Osteoblast (primary cell): ENCODE data around the gene RHAG. TPM values are rescaled to one million over a fixed set of nuclear protein-coding genes. Genes with fewer than 3 reads are reported as not detected.

ENCODE experiments used
- DNase-seq: peaks from one replicate; pipeline ENCODE4 v3.0.0; 2011; ENCODE audit warnings: low spot score, mixed read lengths; ENCODE audit not compliant: insufficient read length; ENCODE audit errors: missing footprints
- H2AFZ ChIP-seq: 2 replicates; pipeline ENCODE4 v1.6.0; 2011; ENCODE audit warnings: mild to moderate bottlenecking, low read length
- H3K27ac ChIP-seq: 2 replicates; pipeline ENCODE4 v1.5.1; 2011; ENCODE audit warnings: mild to moderate bottlenecking, low read depth, low read length, moderate library complexity
- H3K27me3 ChIP-seq: 2 replicates; pipeline ENCODE4 v1.6.0; 2012; ENCODE audit warnings: mild to moderate bottlenecking, control low read depth, inconsistent platforms, low read length, moderate library complexity; ENCODE audit not compliant: insufficient read depth
- H3K36me3 ChIP-seq: 2 replicates; pipeline ENCODE4 v1.5.1; 2011; ENCODE audit warnings: mild to moderate bottlenecking, low read length, control low read depth, moderate library complexity; ENCODE audit not compliant: insufficient read depth
- H3K4me1 ChIP-seq: 2 replicates; pipeline ENCODE4 v1.5.1; 2011; ENCODE audit warnings: mild to moderate bottlenecking, low read length, control low read depth, moderate library complexity; ENCODE audit not compliant: insufficient read depth
- H3K4me2 ChIP-seq: 2 replicates; pipeline ENCODE4 v1.6.0; 2011; ENCODE audit warnings: mild to moderate bottlenecking, low read length; ENCODE audit not compliant: insufficient read depth
- H3K4me3 ChIP-seq: fragments of 200-600 bp; sonication (generic); 3 replicates; pipeline ENCODE4 v1.5.1; 2012; ENCODE audit warnings: mild to moderate bottlenecking, low read length, inconsistent platforms; ENCODE audit not compliant: insufficient read depth
- H3K79me2 ChIP-seq: 2 replicates; pipeline ENCODE4 v1.6.0; 2012; ENCODE audit warnings: mild to moderate bottlenecking, low read length, control low read depth, inconsistent platforms; ENCODE audit not compliant: insufficient read depth
- H3K9me3 ChIP-seq: 2 replicates; pipeline ENCODE4 v1.5.1; 2011; ENCODE audit warnings: low read depth, low read length, control low read depth
- H4K20me1 ChIP-seq: 2 replicates; pipeline ENCODE4 v1.6.0; 2012; ENCODE audit warnings: mild to moderate bottlenecking, low read length, control low read depth; ENCODE audit not compliant: insufficient read depth
- CTCF ChIP-seq: IDR thresholded peaks from 2 replicates; pipeline ENCODE4 v1.5.1; 2011; ENCODE audit warnings: mild to moderate bottlenecking, low read depth, low read length, moderate library complexity; ENCODE audit errors: extremely low read depth
- total RNA-seq: library from RNA; depleted of rRNA; stranded (reverse); fragments of >200 nt; gene quantifications from 2 replicates; pipeline ENCODE4 v1.2.3, GENCODE V29; 2012

Gene RHAG
- total RNA-seq, 1 donor = not detected

GRCh38 chr6:49557177-49557576, 79.5 kb downstream of the RHAG start:
- H3K9me3 ChIP-seq = no peaks in the 10 kb centered on the region
- no peak overlapping the region for H3K27ac ChIP-seq
- H3K4me3 ChIP-seq = no peak overlapping the region
- H3K4me1 ChIP-seq = no peaks in the 10 kb centered on the region
- H3K4me2 ChIP-seq = no peak overlapping the region
- peaks cover 7% of the 10 kb centered on the region for H3K27me3 ChIP-seq
- TF ChIP-seq CTCF = no peak
- no peaks in the 10 kb centered on the region for H3K79me2 ChIP-seq
- no peak for DNase-seq
- H4K20me1 ChIP-seq = no peaks in the 10 kb centered on the region
- H3K36me3 ChIP-seq = no peaks in the 10 kb centered on the region
- no peak overlapping the region for H2AFZ ChIP-seq

- Histone ChIP-seq H3K9me3 (no peaks in the 10 kb centered on the region), H2AFZ (no peak overlapping the region), H4K20me1 (no peaks in the 10 kb centered on the region), H3K4me2 (no peak overlapping the region), H3K4me1 (peaks cover under 1% of the 10 kb centered on the region), H3K27ac (no peak overlapping the region), H3K79me2 (no peaks in the 10 kb centered on the region), H3K36me3 (no peaks in the 10 kb centered on the region), H3K27me3 (peaks cover 15% of the 10 kb centered on the region), H3K4me3 (no peak overlapping the region)
- no peak for TF ChIP-seq CTCF
- DNase-seq = peak; percentile 46
Measured at GRCh38 chr6:49556429-49556837, 80.2 kb downstream of the RHAG start.

- Histone ChIP-seq H4K20me1 (no peaks in the 10 kb centered on the region), H3K4me2 (no peak overlapping the region), H3K4me1 (peaks cover 4% of the 10 kb centered on the region), H3K36me3 (no peaks in the 10 kb centered on the region), H3K79me2 (no peaks in the 10 kb centered on the region), H3K27ac (no peak overlapping the region), H2AFZ (no peak overlapping the region), H3K9me3 (no peaks in the 10 kb centered on the region), H3K27me3 (peaks cover 20% of the 10 kb centered on the region), H3K4me3 (no peak overlapping the region)
- TF ChIP-seq CTCF = no peak
- DNase-seq = no peak
Measured at GRCh38 chr6:49555951-49556350, 80.7 kb downstream of the RHAG start.

Other genes with a start within 250 kb of the RHAG start
- 16.2 and 16.6 TPM in 2 replicates for gene MMUT, start 173.6 kb downstream of the RHAG start, total RNA-seq
- gene CENPQ, start 173.5 kb downstream of the RHAG start, total RNA-seq = 4.7 and 5.1 TPM in 2 replicates
- gene GLYATL3, start 136.9 kb downstream of the RHAG start, total RNA-seq = not detected in 2 replicates
- not detected in 2 replicates for gene C6orf141, start 86.2 kb downstream of the RHAG start, total RNA-seq
- not detected in 2 replicates for gene CRISP2, start 76.7 kb upstream of the RHAG start, total RNA-seq
- not detected in 2 replicates for gene CRISP3, start 107.5 kb upstream of the RHAG start, total RNA-seq
- gene PGK2, start 150.4 kb upstream of the RHAG start, total RNA-seq = not detected in 2 replicates
- gene CRISP1, start 229.7 kb upstream of the RHAG start, total RNA-seq = not detected in 2 replicates